GM21717 (cell line): ENCODE data around the gene GSDME.
"Not testable (repeated sequence)": the region's sequence is repeated elsewhere in the genome, so short reads cannot be mapped to it uniquely, and the experiment has no call there.

Source experiments
- ATAC-seq: cut with Tn5 transposase; IDR thresholded peaks from one replicate; pipeline ENCODE4 v1.9.1; 2021; ENCODE audit warnings: mild to moderate bottlenecking, moderate library complexity; ENCODE audit not compliant: unreplicated experiment

The GSDME gene

DNA sequence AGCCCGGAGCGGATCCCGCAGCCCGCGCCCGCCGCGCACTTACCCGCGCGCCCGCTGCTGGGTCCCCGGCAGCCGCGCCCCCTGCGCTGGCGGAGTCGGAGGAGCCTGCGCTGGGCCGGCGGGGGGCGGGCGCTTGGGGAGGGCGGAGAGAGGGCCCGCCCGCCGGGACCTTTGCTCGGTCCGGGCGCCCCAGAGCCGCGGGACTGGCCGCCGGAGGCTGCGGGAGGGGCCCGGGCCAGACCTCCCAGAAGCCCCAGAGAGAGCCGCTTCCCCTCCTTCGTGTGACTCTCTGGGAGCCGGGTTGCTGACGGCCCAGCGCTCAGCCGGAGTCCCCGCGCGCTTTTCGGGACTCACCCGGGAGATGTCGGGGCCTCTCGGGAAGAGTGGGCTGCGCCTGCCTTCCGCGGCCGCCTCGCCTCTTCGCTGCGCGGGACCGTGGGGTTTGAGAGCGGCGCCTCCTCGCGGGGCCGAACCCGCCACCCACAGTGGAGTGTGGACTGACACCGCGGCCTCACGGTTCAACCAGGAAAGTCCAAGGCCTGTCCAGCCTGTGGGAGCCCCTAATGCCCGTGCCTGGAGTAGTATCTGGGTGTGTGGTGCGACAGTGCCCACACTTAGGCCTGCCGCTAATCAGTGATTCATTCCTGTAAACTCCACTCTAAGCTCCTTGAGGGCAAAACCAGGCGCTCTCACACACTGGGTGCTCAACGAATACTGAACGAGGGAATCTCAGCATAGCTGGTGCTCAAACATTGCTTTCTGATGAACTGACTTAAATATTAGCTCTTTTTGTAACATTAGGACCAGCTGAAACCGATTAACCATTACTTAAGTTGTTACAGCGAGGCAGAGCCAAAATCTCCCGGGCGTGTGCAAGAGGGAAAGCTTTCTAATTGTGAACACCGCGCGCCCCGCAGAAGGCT, at the start of gene GSDME:
GSDME (minus strand) TSS at position 112 of the 923 bp plus-strand sequence. CDS start 7,690 bp downstream, outside the sequence.
- ATAC-seq = peak; percentile 54

DNA sequence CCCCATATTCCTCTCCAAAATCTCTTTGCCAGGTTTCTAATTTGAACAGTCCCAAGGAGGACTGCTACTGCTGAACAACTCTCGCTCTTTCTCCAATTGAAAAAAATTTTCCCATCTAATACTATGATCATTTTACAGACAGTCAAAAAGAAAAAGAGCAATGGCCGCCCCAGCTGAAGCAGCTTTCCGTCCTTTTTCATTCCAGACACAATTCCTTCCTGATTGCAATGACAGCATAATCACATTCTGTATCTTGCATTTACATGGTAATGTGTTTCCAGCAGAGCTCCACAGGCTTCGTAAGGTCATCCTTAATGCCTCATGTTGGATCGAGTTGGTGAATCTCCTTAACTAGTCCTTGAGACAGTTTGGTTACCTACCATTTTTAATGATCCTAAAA, 45.0 kb upstream of the GSDME start:
- no peak for ATAC-seq

DNA sequence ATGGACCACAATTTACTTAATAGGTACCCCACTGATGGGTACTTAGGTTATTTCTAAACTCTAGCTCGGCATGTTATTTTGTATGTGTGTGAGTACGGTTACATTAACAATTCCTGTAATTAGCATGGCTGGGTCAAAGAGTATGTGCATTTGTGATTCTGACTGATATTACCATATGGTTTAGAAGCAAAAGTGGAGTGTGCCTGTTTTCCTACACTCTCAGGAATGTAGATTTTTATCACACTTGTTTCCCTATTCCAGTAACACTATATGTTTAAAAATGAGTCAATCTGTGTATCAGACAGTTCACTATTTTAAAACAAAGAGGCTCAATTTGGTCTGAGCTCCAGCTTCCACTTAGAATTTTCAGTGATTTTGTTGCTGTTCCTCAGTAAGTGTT, 44.6 kb upstream of the GSDME start:
- ATAC-seq = no peak

DNA sequence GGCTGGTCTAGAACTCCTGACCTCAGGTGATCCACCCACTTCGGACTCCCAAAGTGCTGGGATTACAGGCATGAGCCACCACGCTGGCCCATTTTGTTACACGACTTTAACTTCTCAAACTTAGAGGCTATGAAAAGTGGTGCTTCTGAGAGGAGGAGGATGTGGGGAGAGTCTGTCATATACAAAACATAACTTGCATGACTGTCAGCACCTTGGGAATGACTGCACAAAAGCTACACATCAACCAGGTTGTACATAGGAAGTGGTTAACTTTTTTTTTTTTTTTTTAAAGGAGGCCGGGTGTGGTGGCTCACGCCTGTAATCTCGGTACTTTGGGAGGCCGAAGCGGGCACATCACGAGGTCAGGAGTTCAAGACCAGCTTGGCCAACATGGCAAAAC, 43.4 kb upstream of the GSDME start:
- ATAC-seq = no peak

DNA sequence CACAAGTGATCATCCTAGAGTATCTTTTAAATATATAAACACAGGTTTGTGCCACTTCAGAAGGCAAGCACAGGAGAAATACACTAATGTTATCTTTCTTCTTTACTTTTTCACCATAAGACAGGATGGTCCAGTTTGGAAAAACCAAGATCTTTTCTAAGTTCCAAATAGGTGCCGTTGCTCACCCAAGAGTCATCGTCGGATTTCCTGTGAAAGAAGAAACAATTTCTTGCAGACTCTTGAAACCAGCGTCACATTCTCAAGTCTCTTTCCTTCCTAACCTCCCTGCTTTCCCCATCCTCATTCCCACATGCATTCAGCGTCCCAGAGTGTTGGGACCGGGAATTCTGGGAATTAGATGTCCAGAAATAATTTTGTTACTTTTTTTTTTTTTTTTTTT, 42.8 kb upstream of the GSDME start:
- ATAC-seq = no peak

DNA sequence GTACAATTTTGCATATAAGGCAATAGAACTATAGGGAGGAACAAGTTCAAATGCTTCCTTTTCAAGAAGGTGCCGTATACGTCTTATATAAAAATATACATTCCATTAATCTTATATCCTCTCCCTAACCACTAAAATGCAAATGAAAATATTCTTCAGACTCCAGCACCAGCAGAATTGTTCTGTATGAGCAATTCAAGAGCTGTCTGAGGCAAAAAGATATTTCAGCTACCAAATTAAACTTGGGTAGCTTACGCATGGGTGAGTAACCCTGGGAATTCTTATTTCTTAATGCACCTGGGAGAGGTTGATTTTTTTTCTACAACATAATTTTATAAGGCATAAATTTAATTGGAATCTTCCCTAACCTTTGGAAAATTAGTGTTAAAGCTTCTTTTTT, 42.2 kb upstream of the GSDME start:
- ATAC-seq = no peak

DNA sequence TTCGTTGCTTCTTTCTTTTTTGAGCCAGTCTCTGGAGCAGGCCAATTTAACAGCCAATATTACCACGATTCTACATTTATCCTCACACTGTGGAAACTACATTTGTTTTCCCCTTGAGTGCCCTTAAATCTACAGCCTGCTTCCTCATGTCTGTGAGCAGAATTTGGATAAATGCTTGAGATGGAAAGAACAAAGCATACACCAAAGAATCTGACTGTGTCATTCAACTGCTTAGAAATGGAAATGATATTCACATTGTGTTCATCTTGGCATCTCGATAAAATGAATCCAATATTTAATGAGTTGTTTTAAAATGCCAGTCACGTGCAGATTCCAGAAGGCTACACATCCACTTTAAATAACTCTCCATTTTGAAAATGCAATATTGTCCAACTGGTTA, 41.0 kb upstream of the GSDME start:
- ATAC-seq = no peak

DNA sequence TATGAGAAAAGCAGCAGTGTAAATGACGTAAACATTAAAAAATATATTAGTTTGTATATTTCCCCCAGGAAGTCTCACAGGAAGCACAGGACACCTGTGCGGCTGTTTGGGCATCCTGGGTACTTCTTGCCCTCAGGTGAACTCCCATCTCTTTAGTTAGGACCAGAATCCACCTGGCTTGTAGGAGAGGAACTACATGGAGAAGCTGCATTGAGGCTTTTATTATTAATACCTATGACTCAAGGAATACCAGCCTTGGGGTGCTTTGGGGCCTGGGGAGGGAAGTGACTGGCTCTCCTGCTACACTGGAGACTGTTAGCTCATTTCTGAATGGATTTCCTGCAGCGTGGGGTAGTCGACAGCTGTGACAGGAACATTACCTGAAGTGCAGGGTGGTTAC, 40.0 kb upstream of the GSDME start:
- no peak for ATAC-seq

DNA sequence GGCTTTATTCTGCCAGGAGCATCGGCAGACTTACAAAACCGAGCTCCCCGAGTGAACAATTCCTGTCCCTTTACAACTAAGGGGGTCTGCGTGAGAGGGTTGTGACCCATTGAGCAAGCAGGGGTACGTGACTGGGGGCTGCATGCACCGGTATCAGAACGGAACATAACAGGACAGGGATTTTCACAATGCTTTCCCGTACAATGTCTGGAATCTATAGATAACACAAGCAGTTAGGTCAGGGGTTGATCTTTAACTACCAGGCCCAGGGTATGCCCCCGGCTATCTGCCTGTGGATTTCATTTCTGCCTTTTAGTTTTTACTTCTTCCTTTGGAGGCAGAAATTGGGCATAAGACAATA, 38.1 kb upstream of the GSDME start:
- no peak for ATAC-seq

DNA sequence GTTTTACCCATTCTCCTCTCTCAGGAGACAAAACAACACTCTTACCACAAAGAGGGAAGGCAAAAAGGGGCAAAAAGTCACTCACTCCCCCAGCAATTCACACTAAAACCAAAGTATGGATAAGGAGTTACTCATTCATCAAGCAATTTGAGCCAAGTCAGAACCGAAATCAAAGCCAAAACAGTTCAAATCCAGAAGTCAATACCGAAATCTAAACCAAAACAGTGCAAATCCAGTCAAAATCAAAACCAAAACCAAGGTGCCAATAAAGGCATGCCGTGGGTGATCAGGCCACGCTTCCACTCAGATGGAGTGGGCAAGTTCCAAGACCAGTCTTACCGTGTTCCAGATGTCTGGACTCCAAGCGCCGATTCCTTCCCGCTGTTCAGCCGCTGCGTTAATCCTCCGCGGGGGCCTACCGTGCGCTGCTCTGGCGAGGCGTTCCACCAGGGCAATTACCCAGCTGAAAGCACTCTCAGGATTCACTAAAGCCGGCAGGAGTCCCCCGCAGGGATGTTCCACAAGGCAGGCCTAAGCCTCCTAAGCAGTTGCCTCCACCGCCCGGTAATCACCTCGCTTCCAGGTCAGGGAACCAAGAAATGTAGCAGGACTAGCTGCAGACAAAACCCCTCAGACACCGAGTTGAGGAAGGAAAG, 37.6 kb upstream of the GSDME start:
- not testable (repeated sequence) for ATAC-seq

DNA sequence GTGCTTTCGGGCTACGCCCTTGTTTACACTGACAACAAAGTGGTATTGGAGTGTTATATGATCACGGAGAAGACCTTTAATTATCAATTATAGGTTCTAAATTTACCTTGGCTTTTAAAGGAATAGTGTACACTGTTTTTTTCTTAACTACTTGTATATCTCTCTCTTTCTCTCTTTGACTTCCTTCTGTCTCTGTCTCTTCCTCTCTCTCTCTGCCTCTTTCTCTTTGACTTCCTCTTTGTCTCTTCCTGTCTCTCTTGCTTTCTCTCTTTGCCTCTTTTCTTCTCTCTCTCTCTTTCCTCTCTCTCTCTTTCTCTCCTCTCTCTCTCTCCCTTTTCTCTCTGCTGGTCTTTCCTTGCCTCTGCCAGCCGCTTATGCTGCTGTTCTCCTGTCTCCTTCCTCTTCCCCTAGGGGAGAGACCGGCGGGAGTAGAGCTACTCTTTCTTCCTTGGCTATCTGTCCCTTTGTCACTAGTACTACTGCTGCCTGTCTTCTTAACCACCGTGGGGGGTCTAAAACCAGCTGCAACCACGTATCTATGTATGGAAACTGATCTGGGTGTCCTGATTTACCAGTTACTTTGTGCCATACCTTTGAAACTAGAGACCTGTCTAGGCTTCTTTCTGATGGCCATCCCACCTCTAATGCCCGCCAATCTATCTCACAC, 36.9 kb upstream of the GSDME start:
- no peak for ATAC-seq

DNA sequence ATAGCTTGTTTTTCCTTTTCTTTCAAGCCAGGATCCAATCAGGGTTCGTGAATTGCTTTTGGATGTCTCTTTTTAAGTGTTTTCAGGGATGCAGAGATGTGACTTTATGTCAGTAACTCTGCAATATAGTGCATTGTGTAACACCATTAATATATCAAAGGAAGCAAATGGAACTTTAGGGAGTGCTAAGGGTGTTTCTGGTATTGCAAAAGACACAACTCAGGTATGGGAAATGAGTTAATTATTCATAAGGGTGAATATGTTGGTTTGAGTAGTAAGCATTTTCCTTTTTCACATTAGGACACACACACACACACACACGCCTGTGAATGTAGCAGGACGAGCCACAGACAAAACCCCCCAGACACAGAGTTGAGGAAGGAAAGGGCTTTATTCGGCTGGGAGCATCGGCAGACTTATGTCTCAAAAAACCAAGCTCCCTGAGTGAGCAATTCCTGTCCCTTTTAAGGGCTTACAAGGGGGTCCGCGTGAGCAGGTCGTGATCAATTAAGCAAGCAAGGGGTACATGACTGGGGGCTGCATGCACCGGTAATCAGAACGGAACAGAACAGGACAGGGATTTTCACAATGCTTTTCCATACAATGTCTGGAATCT, 31.8 kb upstream of the GSDME start:
- ATAC-seq = no peak

DNA sequence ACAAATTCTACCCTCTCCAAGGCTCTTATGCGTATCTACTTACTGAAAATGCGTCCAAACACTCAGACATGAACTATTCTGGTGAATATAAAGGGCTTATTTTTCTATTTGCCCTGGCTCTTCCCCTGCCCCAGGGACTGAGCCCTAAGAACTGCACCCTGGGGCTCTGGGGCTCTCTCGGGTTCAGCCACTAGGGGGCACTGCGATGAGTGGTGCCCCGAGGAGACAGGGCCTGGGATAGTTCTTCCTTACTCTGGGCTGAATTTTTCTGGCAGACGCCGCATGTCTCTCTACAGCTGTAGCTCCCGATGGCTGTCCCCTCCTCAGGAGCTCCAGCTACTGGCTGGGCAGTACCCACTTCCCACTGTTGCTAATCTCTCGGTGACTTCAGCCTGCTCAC, 30.8 kb upstream of the GSDME start:
- no peak for ATAC-seq

DNA sequence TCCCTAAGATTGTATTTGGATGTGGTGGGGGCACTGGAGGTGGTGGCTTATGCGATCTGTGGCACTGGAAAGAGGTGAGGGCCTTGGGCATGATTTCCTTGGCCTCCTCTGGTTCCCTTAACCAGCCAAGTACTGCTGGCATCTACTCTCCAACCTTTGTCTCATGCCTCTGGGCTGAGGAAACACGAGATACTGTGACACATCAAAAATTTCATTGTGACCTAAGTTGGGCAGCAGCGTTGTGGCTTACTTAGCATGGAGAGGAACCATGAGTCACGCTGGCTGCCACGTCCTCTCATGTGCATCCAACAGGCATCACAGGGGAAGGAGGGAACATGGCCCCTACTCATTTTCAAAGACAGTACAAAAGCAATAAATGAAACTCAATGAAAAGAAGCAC, 29.7 kb upstream of the GSDME start:
- peak; percentile 59 for ATAC-seq

DNA sequence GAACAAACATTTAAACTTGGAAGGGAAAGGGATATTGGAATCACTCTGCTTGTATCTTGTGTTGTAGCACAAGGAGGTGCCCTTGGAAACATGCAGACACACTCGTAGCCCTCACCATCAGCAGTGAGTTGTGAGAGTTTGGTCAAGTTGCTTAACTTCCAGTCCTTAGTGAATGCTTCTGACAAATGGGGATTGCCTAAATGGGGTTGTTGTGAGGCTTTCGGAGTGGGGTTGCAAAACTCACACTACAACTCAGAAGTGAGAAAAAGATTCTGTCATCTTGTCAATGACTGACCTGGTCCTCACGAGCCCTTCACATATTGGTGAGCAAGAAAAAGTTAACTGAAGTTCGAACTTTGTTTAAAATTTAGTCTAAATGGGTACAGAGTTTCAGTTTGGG, 29.0 kb upstream of the GSDME start:
- ATAC-seq = no peak

DNA sequence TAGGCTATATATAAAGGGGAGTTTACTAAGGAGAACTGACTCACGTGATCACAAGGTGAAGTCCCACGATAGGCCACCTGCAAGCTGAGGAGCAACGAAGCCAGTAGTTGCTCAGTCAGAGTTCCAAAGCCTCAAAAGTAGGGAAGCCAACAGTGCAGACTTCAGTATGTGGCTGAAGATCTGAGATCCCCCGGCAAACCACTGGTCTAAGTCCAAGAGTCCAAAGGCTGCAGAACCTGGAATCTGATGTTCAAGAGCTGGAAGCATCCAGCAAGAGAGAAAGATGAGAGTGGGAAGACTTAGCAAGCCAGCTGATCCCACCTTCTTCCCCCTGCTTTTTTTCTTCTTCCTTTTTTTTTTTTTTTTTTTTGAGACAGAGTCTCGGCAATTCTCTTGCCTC, 27.0 kb upstream of the GSDME start:
- no peak for ATAC-seq

DNA sequence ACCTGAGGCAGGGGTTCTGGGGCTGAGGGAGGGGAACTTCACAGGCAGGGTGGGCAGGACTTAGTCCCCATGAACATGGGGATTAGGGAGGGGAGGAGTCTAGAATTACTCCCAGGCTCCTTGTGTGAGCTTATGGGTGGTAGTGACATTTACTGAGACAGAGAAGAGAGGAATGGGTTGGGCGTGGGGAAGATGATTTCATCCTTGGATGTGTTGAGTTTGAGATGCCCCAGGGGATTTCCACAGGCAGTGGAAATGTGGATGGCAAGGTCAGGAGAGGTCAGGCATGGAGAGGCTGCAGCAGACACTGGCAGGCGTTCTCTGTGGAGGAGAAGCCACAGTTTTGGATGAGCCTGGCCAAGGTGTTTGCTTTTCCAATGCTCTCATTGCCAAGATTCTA, 26.4 kb upstream of the GSDME start:
- no peak for ATAC-seq

DNA sequence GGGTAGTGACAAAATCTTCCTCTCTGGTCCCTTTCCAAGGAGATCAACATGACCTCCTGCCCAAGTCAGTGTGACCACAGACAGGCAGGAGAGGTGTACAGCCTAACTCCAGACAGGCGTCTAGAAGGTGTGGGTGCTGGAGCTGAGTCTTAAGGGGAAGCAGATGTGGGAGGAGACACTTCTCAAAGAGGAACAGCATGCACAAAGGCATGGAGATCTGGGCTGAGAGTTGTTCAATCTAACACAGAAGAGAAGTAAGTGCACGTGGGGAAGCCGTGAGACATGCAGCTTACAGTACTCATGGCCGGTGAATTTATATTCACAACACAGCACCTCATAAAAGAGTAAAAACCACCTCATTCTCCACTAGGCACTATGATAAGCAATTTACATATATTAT, 23.8 kb upstream of the GSDME start:
- no peak for ATAC-seq

DNA sequence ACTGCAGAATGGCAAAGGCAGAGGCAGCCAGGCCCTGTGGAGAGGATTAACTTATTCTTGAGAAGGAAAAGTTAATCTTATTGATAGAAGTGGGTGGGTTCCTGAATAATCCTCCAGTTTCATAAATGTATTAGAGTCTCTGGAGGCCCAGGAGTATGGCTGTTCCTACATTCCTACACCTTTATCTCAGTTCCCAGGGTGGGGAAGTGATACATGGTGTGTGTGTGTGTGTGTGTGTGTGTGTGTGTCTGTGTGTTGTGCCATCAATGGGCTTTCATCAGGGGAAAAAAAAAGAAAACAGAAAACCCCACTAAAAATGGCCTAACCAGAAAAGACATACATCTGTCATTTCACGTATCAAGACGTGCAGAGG, 22.0 kb upstream of the GSDME start:
- ATAC-seq = no peak

DNA sequence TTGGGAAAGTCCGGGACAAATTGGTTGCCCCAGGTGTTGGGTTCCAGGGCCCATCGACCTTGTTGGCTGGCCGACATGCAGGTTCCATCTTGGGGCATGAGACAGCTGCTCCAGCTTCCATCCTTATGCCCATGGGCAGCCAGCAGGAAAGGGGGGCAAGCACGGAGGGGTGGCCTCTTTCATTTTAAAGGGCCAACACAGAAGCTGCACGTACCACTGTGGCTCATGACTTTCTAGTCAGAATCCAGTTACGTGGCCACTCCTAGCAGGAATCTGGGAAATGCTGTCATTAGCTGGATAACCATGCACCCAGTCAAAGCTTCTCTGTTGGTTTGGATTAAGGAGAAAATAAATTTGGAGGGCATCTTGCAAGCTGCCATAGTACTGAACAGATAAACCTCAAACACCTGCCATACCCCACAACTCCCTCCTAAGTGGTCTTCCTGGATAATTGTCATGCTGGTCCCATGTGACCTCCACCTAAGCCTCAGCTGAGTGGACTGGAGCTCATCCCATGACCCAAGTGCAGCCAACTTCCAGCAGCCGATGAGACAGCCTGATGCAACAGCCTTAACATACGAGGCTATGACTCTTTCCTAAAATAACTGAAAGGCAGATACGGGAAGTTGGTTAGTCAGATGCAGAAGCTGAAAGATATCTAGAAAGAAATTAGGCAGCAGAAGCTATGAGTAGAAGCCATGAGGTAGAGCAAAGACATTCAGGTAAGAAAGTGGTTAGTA, 21.4 kb upstream of the GSDME start:
- ATAC-seq = peak; percentile 71

DNA sequence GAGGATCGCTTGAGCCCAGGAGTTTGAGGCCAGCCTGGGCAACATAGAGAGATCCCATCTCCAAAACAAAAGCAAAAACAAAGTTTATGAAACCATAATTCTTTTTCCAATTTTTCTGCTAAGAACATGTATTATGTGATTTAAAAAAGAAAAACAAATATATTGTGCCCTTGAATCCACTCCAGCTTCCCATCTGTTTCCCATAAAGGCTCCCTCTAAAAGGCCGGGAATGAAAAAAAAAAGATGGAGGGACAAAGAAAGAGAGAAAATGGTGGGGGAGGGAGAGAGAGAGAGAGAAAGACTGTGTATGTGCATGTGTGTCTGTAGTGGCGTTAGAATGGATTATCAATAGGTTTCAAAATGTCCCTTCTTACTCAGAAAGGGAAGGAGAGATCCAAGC, 20.5 kb upstream of the GSDME start:
- no peak for ATAC-seq
